Activated effector memory CD4-positive, alpha-beta T cell treated with Interleukin-2 at 50 U/mL for 16 hours (primary cell): ENCODE data around the gene PCSK6.
"Not testable (repeated sequence)": the region's sequence is repeated elsewhere in the genome, so short reads cannot be mapped to it uniquely, and the experiment has no call there.

Experiments used
- DNase-seq: peaks from one replicate; pipeline ENCODE4 v3.0.0-alpha.2; 2020

PCSK6 gene

GRCh38 chr15:101459579-101460300 lies 29.8 kb downstream of the PCSK6 start:
- DNase-seq, result no peak

- DNase-seq, result no peak
These were observed 30.5 kb downstream of the PCSK6 start for GRCh38 chr15:101458908-101459578.

- no peak for DNase-seq
These were observed 31.2 kb downstream of the PCSK6 start for GRCh38 chr15:101458158-101458900.

- no peak for DNase-seq
These were observed 31.8 kb downstream of the PCSK6 start for GRCh38 chr15:101457696-101458095.

- no peak for DNase-seq
These were observed 33.3 kb downstream of the PCSK6 start for GRCh38 chr15:101456057-101456739.

- no peak for DNase-seq
These were observed 34.0 kb downstream of the PCSK6 start for GRCh38 chr15:101455291-101456025.

- DNase-seq, result not testable (repeated sequence)
These were observed 34.7 kb downstream of the PCSK6 start for GRCh38 chr15:101454781-101455180.

- no peak for DNase-seq
These were observed 35.1 kb downstream of the PCSK6 start for GRCh38 chr15:101454365-101454764.

- no peak for DNase-seq
These were observed 36.1 kb downstream of the PCSK6 start for GRCh38 chr15:101453123-101454120.

- no peak for DNase-seq
These were observed 36.9 kb downstream of the PCSK6 start for GRCh38 chr15:101452572-101452971.

GRCh38 chr15:101451846-101452245 lies 37.7 kb downstream of the PCSK6 start:
- no peak for DNase-seq

GRCh38 chr15:101451266-101451799 lies 38.2 kb downstream of the PCSK6 start:
- no peak for DNase-seq

- DNase-seq, result no peak
These were observed 38.9 kb downstream of the PCSK6 start for GRCh38 chr15:101450403-101451265.

GRCh38 chr15:101449471-101450402 lies 39.8 kb downstream of the PCSK6 start:
- DNase-seq, result no peak

GRCh38 chr15:101448336-101448735 lies 41.2 kb downstream of the PCSK6 start:
- DNase-seq, result no peak

GRCh38 chr15:101447561-101448071 lies 41.9 kb downstream of the PCSK6 start:
- DNase-seq, result no peak

GRCh38 chr15:101447168-101447533 lies 42.4 kb downstream of the PCSK6 start:
- no peak for DNase-seq

GRCh38 chr15:101446518-101447167 lies 42.9 kb downstream of the PCSK6 start:
- DNase-seq, result no peak
